RWPE2 (cell line): ENCODE measurements around the gene AOAH.

ENCODE experiments used
- ATAC-seq: fragments of 200-7000 bp; cut with Tn5 transposase; 3 replicates; pipeline ENCODE4 v1.9.1; 2021; ENCODE audit warnings: low read depth
- DNase-seq: peaks from one replicate; pipeline ENCODE4 v3.0.0-alpha.2; 2020; ENCODE audit warnings: low spot score
- H3K27ac ChIP-seq: fragments of 450-650 bp; 2 replicates; pipeline ENCODE4 v1.5.1; 2017; ENCODE audit warnings: mild to moderate bottlenecking; ENCODE audit not compliant: poor library complexity, severe bottlenecking
- H3K27me3 ChIP-seq: fragments of 250-450 bp; sonication (Bioruptor Pico); 2 replicates; pipeline ENCODE4 v1.5.1; 2021; ENCODE audit warnings: mild to moderate bottlenecking, moderate library complexity; ENCODE audit not compliant: insufficient read depth, poor library complexity, severe bottlenecking
- H3K36me3 ChIP-seq: fragments of 250-450 bp; sonication (Bioruptor Pico); 2 replicates; pipeline ENCODE4 v1.5.1; 2020; ENCODE audit warnings: low read depth, mild to moderate bottlenecking, moderate library complexity
- H3K4me1 ChIP-seq: fragments of 250-450 bp; sonication (Bioruptor Pico); 2 replicates; pipeline ENCODE4 v1.5.1; 2021; ENCODE audit warnings: mild to moderate bottlenecking, moderate library complexity; ENCODE audit not compliant: insufficient read depth, poor library complexity, severe bottlenecking
- H3K4me3 ChIP-seq: fragments of 250-450 bp; sonication (Bioruptor Pico); 2 replicates; pipeline ENCODE4 v1.5.1; 2021; ENCODE audit warnings: mild to moderate bottlenecking, moderate library complexity; ENCODE audit not compliant: severe bottlenecking
- H3K9me3 ChIP-seq: fragments of 250-450 bp; sonication (Bioruptor Pico); 2 replicates; pipeline ENCODE4 v1.5.1; 2021; ENCODE audit warnings: mild to moderate bottlenecking, moderate library complexity; ENCODE audit not compliant: severe bottlenecking
- TF ChIP-seq, protein P1 (sequence below): fragments of 450-650 bp; IDR thresholded peaks from one replicate; pipeline ENCODE4 v1.5.1; 2017; ENCODE audit warnings: mild to moderate bottlenecking, moderate library complexity; ENCODE audit not compliant: poor library complexity, severe bottlenecking

The AOAH gene

DNA sequence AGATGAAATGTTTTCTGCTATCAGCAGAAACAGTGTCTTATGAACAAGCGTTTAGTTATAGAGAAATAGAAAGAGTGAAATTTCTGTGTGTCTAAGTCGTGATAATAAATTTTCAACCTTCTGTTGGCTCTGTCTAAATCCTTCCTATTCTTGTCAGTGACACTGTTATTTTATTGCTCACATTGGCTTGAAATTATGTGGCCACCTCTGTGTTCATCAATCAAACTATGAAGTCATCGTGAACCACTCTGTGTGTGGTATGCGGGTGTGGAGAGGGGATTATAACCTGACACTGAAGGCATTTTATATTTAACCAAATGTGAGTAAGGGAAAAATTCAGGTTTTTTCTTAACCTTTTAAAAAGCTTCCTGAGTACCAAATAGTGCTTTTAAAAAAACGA lies 12.3 kb downstream of the AOAH start:
- Histone ChIP-seq H3K9me3 (no peaks in the 10 kb centered on the region), H3K4me1 (no peaks in the 10 kb centered on the region), H3K36me3 (no peaks in the 10 kb centered on the region), H3K4me3 (no peak overlapping the region), H3K27ac (no peak overlapping the region), H3K27me3 (no peaks in the 10 kb centered on the region)
- TF ChIP-seq, protein P1, sequence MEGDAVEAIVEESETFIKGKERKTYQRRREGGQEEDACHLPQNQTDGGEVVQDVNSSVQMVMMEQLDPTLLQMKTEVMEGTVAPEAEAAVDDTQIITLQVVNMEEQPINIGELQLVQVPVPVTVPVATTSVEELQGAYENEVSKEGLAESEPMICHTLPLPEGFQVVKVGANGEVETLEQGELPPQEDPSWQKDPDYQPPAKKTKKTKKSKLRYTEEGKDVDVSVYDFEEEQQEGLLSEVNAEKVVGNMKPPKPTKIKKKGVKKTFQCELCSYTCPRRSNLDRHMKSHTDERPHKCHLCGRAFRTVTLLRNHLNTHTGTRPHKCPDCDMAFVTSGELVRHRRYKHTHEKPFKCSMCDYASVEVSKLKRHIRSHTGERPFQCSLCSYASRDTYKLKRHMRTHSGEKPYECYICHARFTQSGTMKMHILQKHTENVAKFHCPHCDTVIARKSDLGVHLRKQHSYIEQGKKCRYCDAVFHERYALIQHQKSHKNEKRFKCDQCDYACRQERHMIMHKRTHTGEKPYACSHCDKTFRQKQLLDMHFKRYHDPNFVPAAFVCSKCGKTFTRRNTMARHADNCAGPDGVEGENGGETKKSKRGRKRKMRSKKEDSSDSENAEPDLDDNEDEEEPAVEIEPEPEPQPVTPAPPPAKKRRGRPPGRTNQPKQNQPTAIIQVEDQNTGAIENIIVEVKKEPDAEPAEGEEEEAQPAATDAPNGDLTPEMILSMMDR, result no peak
- no peak for DNase-seq
- ATAC-seq, result no peak

DNA sequence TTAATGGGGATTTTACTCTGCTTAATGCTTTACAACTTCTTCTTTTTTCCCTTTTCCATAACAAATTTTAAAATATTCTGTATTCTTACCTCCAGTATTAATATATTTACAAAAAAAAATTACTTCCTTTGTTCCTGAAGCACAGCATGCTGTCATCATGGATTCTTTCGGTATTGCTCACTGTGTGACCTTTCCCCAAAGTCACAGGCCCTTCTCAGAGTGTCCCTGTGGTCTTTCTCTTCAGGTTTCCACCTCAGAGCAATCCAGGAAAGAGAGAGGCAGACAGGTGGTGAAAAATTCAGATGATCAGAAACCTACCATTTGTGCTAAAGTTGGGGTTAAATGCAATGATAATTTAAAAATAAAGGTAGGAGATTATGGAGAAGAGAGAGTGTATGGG lies 13.0 kb downstream of the AOAH start:
- TF ChIP-seq, protein P1, result no peak
- no peak overlapping the region for H3K27ac ChIP-seq
- H3K27me3 ChIP-seq, result no peaks in the 10 kb centered on the region
- H3K4me1 ChIP-seq, result no peaks in the 10 kb centered on the region
- H3K36me3 ChIP-seq, result no peaks in the 10 kb centered on the region
- H3K9me3 ChIP-seq, result no peaks in the 10 kb centered on the region
- DNase-seq (no peak), ATAC-seq (no peak)
- H3K4me3 ChIP-seq, result no peak overlapping the region

DNA sequence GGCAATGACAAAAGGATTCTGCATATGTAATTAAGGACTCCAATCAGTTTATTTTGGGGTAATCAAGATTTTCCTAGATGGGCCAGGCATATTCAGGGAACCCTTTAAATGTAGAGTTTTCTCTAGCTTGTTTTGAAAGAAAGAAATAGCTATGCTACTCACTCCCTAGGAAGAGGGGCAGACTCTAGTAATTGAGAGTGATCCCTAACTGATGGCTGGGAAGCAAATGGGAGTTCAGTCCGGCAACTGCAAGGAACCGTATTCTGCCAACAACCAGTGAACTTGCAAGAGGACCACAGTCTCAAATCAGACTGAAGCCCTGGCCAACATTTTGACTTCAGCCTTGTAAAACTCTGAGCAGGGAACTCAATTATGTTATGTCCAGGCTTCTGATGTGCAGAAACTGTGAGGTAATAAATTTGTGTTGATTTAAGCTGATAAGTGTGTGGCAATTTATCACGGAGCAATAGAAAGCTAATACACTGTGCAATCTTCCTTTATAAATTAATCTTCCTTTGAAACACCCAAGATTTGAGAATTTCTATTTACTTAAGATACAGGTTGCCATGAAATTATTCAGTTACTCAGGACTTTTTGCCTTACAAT lies 14.0 kb downstream of the AOAH start:
- Histone ChIP-seq H3K36me3 (no peaks in the 10 kb centered on the region), H3K9me3 (no peaks in the 10 kb centered on the region), H3K4me3 (no peak overlapping the region), H3K27me3 (no peaks in the 10 kb centered on the region), H3K4me1 (no peaks in the 10 kb centered on the region), H3K27ac (no peak overlapping the region)
- DNase-seq, result no peak
- ATAC-seq, result no peak
- TF ChIP-seq, protein P1, result no peak

DNA sequence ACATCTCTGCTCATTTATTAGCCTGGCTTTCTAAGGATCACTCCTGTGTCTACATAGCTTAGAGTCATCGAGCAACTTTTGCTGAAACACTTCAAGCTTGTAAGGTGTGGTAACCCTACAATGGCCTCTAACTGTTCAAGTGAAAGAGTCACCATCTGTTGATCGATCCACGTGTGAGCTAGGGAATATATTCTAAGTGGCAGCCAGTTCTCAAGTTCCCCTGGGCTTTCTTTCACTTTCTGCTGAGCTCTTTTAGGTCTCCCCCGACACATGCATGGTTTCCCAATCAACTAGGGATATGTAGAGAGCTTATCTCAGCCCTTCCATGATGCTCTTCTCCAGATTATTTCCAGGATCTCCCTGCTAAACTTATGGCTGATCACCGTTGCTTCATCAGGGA lies 15.5 kb downstream of the AOAH start:
- Histone ChIP-seq H3K27me3 (no peaks in the 10 kb centered on the region), H3K4me3 (no peak overlapping the region), H3K9me3 (no peaks in the 10 kb centered on the region), H3K27ac (no peak overlapping the region), H3K4me1 (no peaks in the 10 kb centered on the region), H3K36me3 (no peaks in the 10 kb centered on the region)
- TF ChIP-seq, protein P1, result no peak
- no peak for ATAC-seq
- DNase-seq, result no peak

DNA sequence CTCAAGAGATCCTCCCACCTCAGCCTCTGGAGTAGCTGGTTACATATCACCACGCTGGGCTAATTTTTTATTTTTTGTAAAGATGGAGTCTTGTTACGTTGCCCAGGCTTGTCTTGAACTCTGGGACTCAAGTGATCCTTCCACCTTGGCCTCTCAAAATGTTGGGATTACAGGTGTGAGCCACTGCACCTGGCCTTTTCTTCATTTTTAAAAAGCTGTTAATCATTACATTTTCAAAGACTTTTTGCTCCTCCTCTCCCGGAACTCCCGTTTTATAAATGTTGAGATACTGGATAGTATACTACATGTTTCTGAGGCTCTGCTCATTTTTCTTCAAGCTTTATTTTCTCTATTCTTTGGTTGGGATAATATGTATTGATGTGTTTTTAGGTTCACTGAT lies 16.4 kb downstream of the AOAH start:
- DNase-seq (no peak), ATAC-seq (no peak)
- Histone ChIP-seq H3K27ac (no peak overlapping the region), H3K4me1 (no peaks in the 10 kb centered on the region), H3K9me3 (no peaks in the 10 kb centered on the region), H3K27me3 (no peaks in the 10 kb centered on the region), H3K4me3 (no peak overlapping the region), H3K36me3 (no peaks in the 10 kb centered on the region)
- TF ChIP-seq, protein P1, result no peak
